ENCODE data around the gene PBX3.

- no peak for TF ChIP-seq CTCF (IDR thresholded peaks at IDR 0.05; ENCODE audit: low read depth, low read length, poor library complexity, severe bottlenecking)
- TF ChIP-seq EZH2phosphoT487 (IDR thresholded peaks at IDR 0.05; ENCODE audit: borderline replicate concordance, low read length): no peak
These were observed 244.8 kb downstream of the PBX3 start for GRCh38 chr9:125991886-125992529.
